ENCODE results near the gene AAK1.

AAK1 gene

DNA sequence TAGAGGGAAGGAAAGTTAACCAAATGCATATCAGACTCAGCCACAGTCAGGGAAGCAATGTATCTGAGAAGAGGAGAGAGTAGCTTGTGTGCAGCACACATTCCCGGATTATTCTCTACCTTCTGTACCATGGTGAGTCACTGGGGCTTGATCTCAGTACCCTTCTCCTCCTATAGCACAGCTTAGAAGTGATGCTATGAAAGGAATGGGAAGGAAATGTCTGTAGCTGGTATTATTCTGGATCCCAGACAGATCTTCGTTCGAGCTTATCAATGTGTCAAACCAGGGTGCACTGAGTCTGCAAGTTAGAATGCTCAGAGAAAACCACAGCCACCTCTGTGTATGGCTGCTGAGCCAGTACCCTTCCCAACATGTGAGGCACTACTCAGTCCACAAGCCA is 118.3 kb downstream of the AAK1 start:
- no peak overlapping the region for H3K4me3 ChIP-seq (ENCODE audit: low read depth, low read length)
- no peak for DNase-seq (ENCODE audit: low read depth)
- TF ChIP-seq, protein P1, sequence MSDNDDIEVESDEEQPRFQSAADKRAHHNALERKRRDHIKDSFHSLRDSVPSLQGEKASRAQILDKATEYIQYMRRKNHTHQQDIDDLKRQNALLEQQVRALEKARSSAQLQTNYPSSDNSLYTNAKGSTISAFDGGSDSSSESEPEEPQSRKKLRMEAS (IDR thresholded peaks at IDR 0.05; ENCODE audit: low read depth, low read length): no peak
- TF ChIP-seq, protein P2, sequence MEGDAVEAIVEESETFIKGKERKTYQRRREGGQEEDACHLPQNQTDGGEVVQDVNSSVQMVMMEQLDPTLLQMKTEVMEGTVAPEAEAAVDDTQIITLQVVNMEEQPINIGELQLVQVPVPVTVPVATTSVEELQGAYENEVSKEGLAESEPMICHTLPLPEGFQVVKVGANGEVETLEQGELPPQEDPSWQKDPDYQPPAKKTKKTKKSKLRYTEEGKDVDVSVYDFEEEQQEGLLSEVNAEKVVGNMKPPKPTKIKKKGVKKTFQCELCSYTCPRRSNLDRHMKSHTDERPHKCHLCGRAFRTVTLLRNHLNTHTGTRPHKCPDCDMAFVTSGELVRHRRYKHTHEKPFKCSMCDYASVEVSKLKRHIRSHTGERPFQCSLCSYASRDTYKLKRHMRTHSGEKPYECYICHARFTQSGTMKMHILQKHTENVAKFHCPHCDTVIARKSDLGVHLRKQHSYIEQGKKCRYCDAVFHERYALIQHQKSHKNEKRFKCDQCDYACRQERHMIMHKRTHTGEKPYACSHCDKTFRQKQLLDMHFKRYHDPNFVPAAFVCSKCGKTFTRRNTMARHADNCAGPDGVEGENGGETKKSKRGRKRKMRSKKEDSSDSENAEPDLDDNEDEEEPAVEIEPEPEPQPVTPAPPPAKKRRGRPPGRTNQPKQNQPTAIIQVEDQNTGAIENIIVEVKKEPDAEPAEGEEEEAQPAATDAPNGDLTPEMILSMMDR (IDR thresholded peaks at IDR 0.05; ENCODE audit: low read depth, low read length): no peak
- TF ChIP-seq MYC (IDR thresholded peaks at IDR 0.05; ENCODE audit: low read depth, low read length): no peak
- TF ChIP-seq POLR2A (IDR thresholded peaks at IDR 0.05; ENCODE audit: extremely low read depth, insufficient read length): no peak

DNA sequence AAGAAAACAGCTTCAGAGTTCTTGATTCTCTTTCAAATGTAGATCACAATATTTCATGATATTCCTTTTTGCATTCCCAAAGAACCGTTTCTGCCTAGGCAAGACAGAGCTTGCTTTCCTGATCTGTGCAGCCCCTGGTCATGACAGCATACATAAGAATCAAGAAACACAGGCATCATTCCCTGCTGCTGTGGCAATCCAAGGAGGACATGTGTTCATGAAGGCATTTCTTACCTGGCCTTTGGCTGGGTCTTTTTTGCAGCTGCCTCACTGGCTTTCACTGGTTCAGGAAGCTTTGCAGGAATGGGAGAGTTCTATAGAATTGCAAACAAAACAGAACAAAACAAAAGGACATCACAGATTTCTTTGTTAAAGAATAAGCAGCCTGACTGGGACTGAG is 118.7 kb downstream of the AAK1 start:
- no peak for DNase-seq (ENCODE audit: low read depth)
- TF ChIP-seq, protein P1 (IDR thresholded peaks at IDR 0.05; ENCODE audit: low read depth, low read length): no peak
- TF ChIP-seq POLR2A (IDR thresholded peaks at IDR 0.05; ENCODE audit: extremely low read depth, insufficient read length) (no peak), MYC (IDR thresholded peaks at IDR 0.05; ENCODE audit: low read depth, low read length) (no peak)
- TF ChIP-seq, protein P2 (IDR thresholded peaks at IDR 0.05; ENCODE audit: low read depth, low read length): no peak
- no peak overlapping the region for H3K4me3 ChIP-seq (ENCODE audit: low read depth, low read length)

DNA sequence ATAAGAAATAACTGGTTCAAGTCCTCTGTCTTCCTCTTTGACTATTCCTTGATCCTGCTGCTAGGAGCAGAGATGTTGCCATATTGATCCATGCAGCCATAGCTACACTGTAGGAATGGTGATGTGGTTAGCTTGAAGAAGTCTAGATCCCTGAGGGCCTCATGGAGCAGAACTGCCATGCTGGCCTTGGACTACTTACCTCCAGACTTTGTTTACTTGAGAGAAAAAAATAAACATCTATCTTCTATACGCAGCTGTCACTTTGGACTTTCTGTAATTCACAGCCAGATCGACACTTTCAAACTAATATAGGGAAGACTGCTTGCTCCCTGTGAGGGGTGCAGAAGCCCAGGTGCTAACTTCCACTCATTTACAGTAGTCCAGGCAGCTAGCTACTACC is 121.8 kb downstream of the AAK1 start:
- no peak for DNase-seq (ENCODE audit: low read depth)
- no peak overlapping the region for H3K4me3 ChIP-seq (ENCODE audit: low read depth, low read length)
- TF ChIP-seq POLR2A (IDR thresholded peaks at IDR 0.05; ENCODE audit: extremely low read depth, insufficient read length) (no peak), MYC (IDR thresholded peaks at IDR 0.05; ENCODE audit: low read depth, low read length) (no peak)
- TF ChIP-seq, protein P1 (IDR thresholded peaks at IDR 0.05; ENCODE audit: low read depth, low read length): no peak
- TF ChIP-seq, protein P2 (IDR thresholded peaks at IDR 0.05; ENCODE audit: low read depth, low read length): no peak

DNA sequence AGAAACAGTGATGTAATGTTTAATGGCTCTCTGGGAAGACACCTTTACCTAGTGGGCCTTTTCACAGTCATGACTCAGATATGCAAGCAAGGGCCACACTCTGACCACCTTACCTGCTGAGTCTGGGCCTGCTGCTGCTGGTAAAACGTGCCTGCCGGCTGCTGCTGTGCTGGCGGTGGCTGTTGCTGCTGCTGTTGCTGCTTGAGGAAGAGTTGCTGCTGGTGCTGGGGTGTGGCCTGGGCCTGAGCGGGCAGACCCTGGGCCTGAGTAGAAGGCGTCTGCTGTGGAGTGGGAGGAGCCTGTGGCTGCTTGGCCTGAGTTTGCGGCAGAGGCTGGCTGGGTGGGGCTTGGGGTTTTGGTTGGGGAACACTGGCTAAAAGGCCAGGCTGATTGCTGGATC is 124.7 kb downstream of the AAK1 start:
- no peak for DNase-seq (ENCODE audit: low read depth)
- no peak overlapping the region for H3K4me3 ChIP-seq (ENCODE audit: low read depth, low read length)
- TF ChIP-seq, protein P2 (IDR thresholded peaks at IDR 0.05; ENCODE audit: low read depth, low read length): no peak
- TF ChIP-seq, protein P1 (IDR thresholded peaks at IDR 0.05; ENCODE audit: low read depth, low read length): no peak
- TF ChIP-seq POLR2A (IDR thresholded peaks at IDR 0.05; ENCODE audit: extremely low read depth, insufficient read length) (no peak), MYC (IDR thresholded peaks at IDR 0.05; ENCODE audit: low read depth, low read length) (no peak)

DNA sequence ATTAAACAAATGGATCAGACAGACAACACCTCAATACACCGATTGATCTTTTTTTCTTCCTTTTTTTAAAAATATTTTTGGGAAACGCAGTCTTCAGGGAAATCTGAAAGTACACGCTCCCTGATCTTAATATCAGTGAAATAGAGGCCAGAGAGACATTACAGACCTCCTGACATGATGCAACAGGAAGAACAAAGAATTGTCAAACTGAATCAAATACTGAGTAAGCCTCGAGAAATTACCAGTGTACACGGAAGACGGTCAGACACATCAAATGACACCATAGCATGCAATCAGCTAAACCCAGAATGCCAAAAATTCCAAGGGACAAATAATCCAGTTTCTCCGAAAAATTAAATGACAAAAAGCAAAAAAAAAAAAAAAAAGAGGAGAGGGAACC is 126.1 kb downstream of the AAK1 start:
- H3K4me3 ChIP-seq (ENCODE audit: low read depth, low read length): no peak overlapping the region
- DNase-seq (ENCODE audit: low read depth): no peak
- TF ChIP-seq, protein P1 (IDR thresholded peaks at IDR 0.05; ENCODE audit: low read depth, low read length): no peak
- TF ChIP-seq POLR2A (IDR thresholded peaks at IDR 0.05; ENCODE audit: extremely low read depth, insufficient read length): no peak
- TF ChIP-seq, protein P2 (IDR thresholded peaks at IDR 0.05; ENCODE audit: low read depth, low read length): no peak
- TF ChIP-seq MYC (IDR thresholded peaks at IDR 0.05; ENCODE audit: low read depth, low read length): no peak

DNA sequence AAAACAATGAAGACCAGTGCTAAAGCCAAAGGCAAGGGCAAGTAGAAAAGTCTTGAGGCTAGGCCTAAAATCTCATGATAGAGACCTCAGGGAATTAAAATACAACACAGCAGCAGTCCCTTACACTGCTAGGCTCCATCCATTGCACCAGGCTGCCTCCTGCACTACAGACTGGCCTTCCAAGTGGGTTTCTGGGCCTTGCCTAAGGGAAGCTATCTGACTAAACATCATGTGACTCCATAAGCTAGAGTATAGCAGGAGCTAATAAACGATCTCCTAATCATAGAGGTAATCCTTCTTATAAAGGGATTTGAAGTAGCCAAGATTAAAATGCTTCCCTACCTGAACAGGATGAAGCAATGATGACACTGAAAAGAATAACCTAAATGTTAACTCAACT is 128.7 kb downstream of the AAK1 start:
- TF ChIP-seq, protein P1 (IDR thresholded peaks at IDR 0.05; ENCODE audit: low read depth, low read length): no peak
- no peak for TF ChIP-seq MYC (IDR thresholded peaks at IDR 0.05; ENCODE audit: low read depth, low read length)
- H3K4me3 ChIP-seq (ENCODE audit: low read depth, low read length): no peak overlapping the region
- DNase-seq (ENCODE audit: low read depth): no peak

All from NB4 (cell line).